ENCODE data around the gene CNOT3. TPM values are rescaled to one million over a fixed set of nuclear protein-coding genes. Genes with fewer than 3 reads are reported as not detected.

Gene CNOT3
- total RNA-seq, 4 donors from 2014 or later = 19.5 to 56.9 (median 37.1) TPM

DNA sequence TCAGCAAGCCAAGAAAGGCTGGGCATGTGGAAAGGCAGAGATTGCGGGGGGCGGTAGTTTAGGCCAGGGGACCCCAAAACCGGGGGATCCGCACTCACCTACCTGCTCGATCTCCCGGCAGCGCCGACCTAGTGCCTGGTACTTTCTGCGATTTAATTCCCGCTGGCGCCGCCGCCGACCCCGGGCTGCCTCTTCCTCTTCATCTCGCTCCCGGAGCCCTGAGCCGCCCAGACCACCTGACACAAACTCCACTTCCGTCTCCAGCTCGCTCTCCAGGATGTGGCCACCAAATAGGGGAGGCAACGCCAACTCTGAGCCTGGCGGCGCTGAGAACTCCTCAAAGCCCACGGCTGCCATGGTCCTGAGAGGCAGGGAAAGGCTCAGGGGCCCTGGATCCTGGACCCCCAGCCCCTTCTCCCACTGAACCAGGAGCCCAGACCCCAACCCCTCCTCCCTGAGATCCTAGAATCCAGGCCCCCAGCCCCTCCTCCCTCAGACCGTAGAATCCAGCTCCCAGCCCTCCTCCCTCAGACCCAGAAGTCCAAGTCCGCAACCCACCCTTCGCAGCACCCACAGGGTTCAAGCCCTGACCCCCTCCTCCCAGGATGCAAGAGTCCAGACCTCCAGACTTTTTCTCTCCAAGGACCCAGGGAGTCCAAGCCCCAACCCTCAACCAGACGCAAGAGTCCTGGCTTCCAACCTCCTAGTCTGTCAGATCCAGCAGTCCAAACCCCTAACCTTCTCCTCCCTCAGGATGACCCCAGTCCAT, 23.0 kb upstream of the CNOT3 start:
- peak overlapping the region; percentile 63 for H3K4me3 ChIP-seq (ENCODE audit: low read depth, poor library complexity, severe bottlenecking)
- TF ChIP-seq CTCF (IDR thresholded peaks at IDR 0.05) = no peak
- no peak for TF ChIP-seq POLR2A (IDR thresholded peaks at IDR 0.05)
- intact Hi-C loops (cut with DNase I; ENCODE audit: low total_unique reads) = no loop called here
- 17 to 26% methylated on average over 28 of the region's 28 CpGs for WGBS, 2 donors
- no peak for DNase-seq (ENCODE audit: low spot score in 2 of 2)

GRCh38 chr19:54115109-54116063, 22.2 kb upstream of the CNOT3 start, which contains the start of the genes PRPF31 and TFPT:
Gene PRPF31 (plus strand): TSS chr19:54115754. CDS start chr19:54118279, 2,525 bp downstream.
Gene TFPT (minus strand): TSS chr19:54115657. CDS start chr19:54115269, 388 bp downstream.
- intact Hi-C loops (cut with DNase I; ENCODE audit: low total_unique reads) = no loop called here
- DNase-seq (ENCODE audit: low spot score in 2 of 2) = peak; percentile 98 to 100
- TF ChIP-seq CTCF (IDR thresholded peaks at IDR 0.05) (no peak), POLR2A (IDR thresholded peaks at IDR 0.05) (no peak)
- WGBS, 2 donors = 0 to 1% methylated on average over 58 to 60 of the region's 60 CpGs
- peak within 1 kb of the TSS; percentile 63 for H3K4me3 ChIP-seq (ENCODE audit: low read depth, poor library complexity, severe bottlenecking)

GRCh38 chr19:54121259-54121658, 16.3 kb upstream of the CNOT3 start:
- TF ChIP-seq CTCF (IDR thresholded peaks at IDR 0.05) = no peak
- TF ChIP-seq POLR2A (IDR thresholded peaks at IDR 0.05) = no peak
- H3K4me3 ChIP-seq (ENCODE audit: low read depth, poor library complexity, severe bottlenecking) = no peak overlapping the region
- no peak for DNase-seq (ENCODE audit: low spot score in 2 of 2)
- intact Hi-C loops (cut with DNase I; ENCODE audit: low total_unique reads) = no loop called here
- WGBS, 2 donors = 79 to 83% methylated on average over 10 of the region's 10 CpGs

- 87 to 88% methylated on average over 15 to 17 of the region's 17 CpGs for WGBS, 2 donors
- intact Hi-C loops (cut with DNase I; ENCODE audit: low total_unique reads) = no loop called here
- DNase-seq (ENCODE audit: low spot score in 2 of 2) = no peak
- TF ChIP-seq POLR2A (IDR thresholded peaks at IDR 0.05) (no peak), CTCF (IDR thresholded peaks at IDR 0.05) (no peak)
- H3K4me3 ChIP-seq (ENCODE audit: low read depth, poor library complexity, severe bottlenecking) = no peak overlapping the region
Observed at GRCh38 chr19:54123682-54124081, 13.9 kb upstream of the CNOT3 start.

GRCh38 chr19:54124393-54124792, 13.2 kb upstream of the CNOT3 start:
- H3K4me3 ChIP-seq (ENCODE audit: low read depth, poor library complexity, severe bottlenecking) = no peak overlapping the region
- no peak for DNase-seq (ENCODE audit: low spot score in 2 of 2)
- TF ChIP-seq POLR2A (IDR thresholded peaks at IDR 0.05) (no peak), CTCF (IDR thresholded peaks at IDR 0.05) (no peak)
- intact Hi-C loops (cut with DNase I; ENCODE audit: low total_unique reads) = no loop called here
- WGBS, 2 donors = 92 to 93% methylated on average over 18 to 19 of the region's 19 CpGs

Measured in lower leg skin (tissue), 4 donors.